ENCODE data around the gene MYL6B. TPM values are rescaled to one million over a fixed set of nuclear protein-coding genes. Genes with fewer than 3 reads are reported as not detected.

MYL6B gene
- total RNA-seq, 1 donor from 2014 or later: 131 TPM

- H3K27ac Mint-ChIP-seq: peak overlapping the region; percentile 34
- no peak for DNase-seq (ENCODE audit: low spot score)
Measured at GRCh38 chr12:56129942-56130495, 22.4 kb upstream of the MYL6B start.

GRCh38 chr12:56130876-56131275 lies 21.5 kb upstream of the MYL6B start:
- Histone ChIP-seq H3K27ac (no peak overlapping the region), H3K9ac (no peak overlapping the region), H3K4me1 (peaks cover 18% of the 10 kb centered on the region), H3K4me2 (no peak overlapping the region), H3K9me3 (ENCODE audit: low read depth) (no peaks in the 10 kb centered on the region), H3F3A (ENCODE audit: low read depth) (peaks cover 23% of the 10 kb centered on the region), H2AFZ (replicated peaks) (no peak overlapping the region), H3K79me2 (ENCODE audit: low read depth) (peaks cover 33% of the 10 kb centered on the region), H3K27me3 (no peaks in the 10 kb centered on the region), H3K36me3 (peaks cover 8% of the 10 kb centered on the region), H4K20me1 (ENCODE audit: low read depth) (peaks cover 16% of the 10 kb centered on the region), H3K4me3 (no peak overlapping the region)
- no peak for TF ChIP-seq EZH2phosphoT487 (IDR thresholded peaks at IDR 0.05)
- TF ChIP-seq EZH2 (IDR thresholded peaks at IDR 0.05): no peak
- TF ChIP-seq CTCF (IDR thresholded peaks at IDR 0.05): no peak
- Mint-ChIP-seq H3K9me3 (no peaks in the 10 kb centered on the region), H3K36me3 (peaks cover 39% of the 10 kb centered on the region), H3K4me3 (peak overlapping the region; percentile 99), H3K4me1 (peaks cover 35% of the 10 kb centered on the region), H3K27me3 (ENCODE audit: insufficient read depth, low read depth) (peaks cover 14% of the 10 kb centered on the region), H3K27ac (no peak overlapping the region)
- DNase-seq (ENCODE audit: low spot score): no peak

More at GRCh38 chr12:56129942-56130495, 22.4 kb upstream of the MYL6B start:
- no peak overlapping the region for H3K27ac ChIP-seq
- peaks cover 32% of the 10 kb centered on the region for H3F3A ChIP-seq (ENCODE audit: low read depth)
- no peak overlapping the region for H2AFZ ChIP-seq (replicated peaks)
- no peaks in the 10 kb centered on the region for H3K27me3 ChIP-seq
- Mint-ChIP-seq H3K36me3 (peaks cover 39% of the 10 kb centered on the region), H3K9me3 (no peaks in the 10 kb centered on the region), H3K4me1 (peaks cover 35% of the 10 kb centered on the region), H3K4me3 (peak overlapping the region; percentile 99), H3K27me3 (ENCODE audit: insufficient read depth, low read depth) (peaks cover 14% of the 10 kb centered on the region)
- no peaks in the 10 kb centered on the region for H3K9me3 ChIP-seq (ENCODE audit: low read depth)
- H3K4me3 ChIP-seq: peak overlapping the region; percentile 88
- H3K79me2 ChIP-seq (ENCODE audit: low read depth): peaks cover 33% of the 10 kb centered on the region
- H3K4me2 ChIP-seq: peak overlapping the region; percentile 96
- H4K20me1 ChIP-seq (ENCODE audit: low read depth): peaks cover 16% of the 10 kb centered on the region
- H3K4me1 ChIP-seq: peaks cover 18% of the 10 kb centered on the region
- no peak for TF ChIP-seq EZH2 (IDR thresholded peaks at IDR 0.05)
- no peak for TF ChIP-seq CTCF (IDR thresholded peaks at IDR 0.05)
- no peak for TF ChIP-seq EZH2phosphoT487 (IDR thresholded peaks at IDR 0.05)
- peak overlapping the region; percentile 67 for H3K9ac ChIP-seq
- peaks cover 8% of the 10 kb centered on the region for H3K36me3 ChIP-seq

GRCh38 chr12:56134897-56135296 lies 17.5 kb upstream of the MYL6B start:
- no peak for DNase-seq (ENCODE audit: low spot score)
- Mint-ChIP-seq H3K27ac (no peak overlapping the region), H3K4me1 (peaks cover 12% of the 10 kb centered on the region), H3K36me3 (peaks cover 64% of the 10 kb centered on the region), H3K27me3 (ENCODE audit: insufficient read depth, low read depth) (peaks cover 18% of the 10 kb centered on the region), H3K9me3 (no peaks in the 10 kb centered on the region), H3K4me3 (no peak overlapping the region)
- Histone ChIP-seq H3K36me3 (peaks cover 11% of the 10 kb centered on the region), H3F3A (ENCODE audit: low read depth) (no peaks in the 10 kb centered on the region), H2AFZ (replicated peaks) (no peak overlapping the region), H3K27me3 (no peaks in the 10 kb centered on the region), H3K79me2 (ENCODE audit: low read depth) (peaks cover 13% of the 10 kb centered on the region), H4K20me1 (ENCODE audit: low read depth) (peaks cover 8% of the 10 kb centered on the region), H3K4me2 (no peak overlapping the region), H3K27ac (no peak overlapping the region), H3K9ac (no peak overlapping the region), H3K4me3 (no peak overlapping the region), H3K4me1 (peaks cover 1% of the 10 kb centered on the region), H3K9me3 (ENCODE audit: low read depth) (no peaks in the 10 kb centered on the region)
- no peak for TF ChIP-seq CTCF (IDR thresholded peaks at IDR 0.05)
- TF ChIP-seq EZH2phosphoT487 (IDR thresholded peaks at IDR 0.05): no peak
- no peak for TF ChIP-seq EZH2 (IDR thresholded peaks at IDR 0.05)
